Activated gamma-delta T cell treated with anti-CD3 and anti-CD28 coated beads, Interleukin-2, amount 50 U/mL, for 16 hours (primary cell): ENCODE measurements around the gene VARS2.
"Not testable (repeated sequence)": the region's sequence is repeated elsewhere in the genome, so short reads cannot be mapped to it uniquely, and the experiment has no call there.

Source experiments
- DNase-seq: peaks from one replicate; pipeline ENCODE4 v3.0.0-alpha.2; 2020; ENCODE audit warnings: low read depth

VARS2 gene

GRCh38 chr6:30900863-30901417 lies 13.1 kb upstream of the VARS2 start:
- no peak for DNase-seq

- DNase-seq, result no peak
Observed at GRCh38 chr6:30901436-30901835, 12.6 kb upstream of the VARS2 start.

- not testable (repeated sequence) for DNase-seq
Observed at GRCh38 chr6:30902196-30902595, 11.8 kb upstream of the VARS2 start.

- no peak for DNase-seq
Observed at GRCh38 chr6:30902709-30903108, 11.3 kb upstream of the VARS2 start.

GRCh38 chr6:30903236-30903635 lies 10.8 kb upstream of the VARS2 start:
- no peak for DNase-seq

GRCh38 chr6:30907290-30907757 lies 6.7 kb upstream of the VARS2 start:
- DNase-seq, result not testable (repeated sequence)

- peak; percentile 91 for DNase-seq
Observed at GRCh38 chr6:30907758-30908591, 6.1 kb upstream of the VARS2 start, which contains the start of gene GTF2H4. GTF2H4 (plus strand) TSS chr6:30908207.

- DNase-seq, result no peak
Observed at GRCh38 chr6:30908700-30909099, 5.3 kb upstream of the VARS2 start.

GRCh38 chr6:30910473-30910872 lies 3.6 kb upstream of the VARS2 start:
- DNase-seq, result not testable (repeated sequence)

GRCh38 chr6:30912746-30913520 lies 1.1 kb upstream of the VARS2 start:
- no peak for DNase-seq

- no peak for DNase-seq
Observed at GRCh38 chr6:30913721-30914075, 340 bp upstream of the VARS2 start.

GRCh38 chr6:30914854-30915590 lies 984 bp downstream of the VARS2 start:
- no peak for DNase-seq

- DNase-seq, result no peak
Observed at GRCh38 chr6:30915591-30915946, 1.5 kb downstream of the VARS2 start.

- no peak for DNase-seq
Observed at GRCh38 chr6:30917041-30917440, 3.0 kb downstream of the VARS2 start.

GRCh38 chr6:30917487-30917886 lies 3.4 kb downstream of the VARS2 start:
- no peak for DNase-seq

- DNase-seq, result no peak
Observed at GRCh38 chr6:30918670-30919069, 4.6 kb downstream of the VARS2 start.

GRCh38 chr6:30922447-30922852 lies 8.4 kb downstream of the VARS2 start:
- no peak for DNase-seq

- DNase-seq, result not testable (repeated sequence)
Observed at GRCh38 chr6:30924040-30924627, 10.1 kb downstream of the VARS2 start.

- no peak for DNase-seq
Observed at GRCh38 chr6:30926644-30927043, 12.6 kb downstream of the VARS2 start.

GRCh38 chr6:30927080-30927479 lies 13.0 kb downstream of the VARS2 start:
- DNase-seq, result not testable (repeated sequence)

- no peak for DNase-seq
Observed at GRCh38 chr6:30928677-30929076, 14.6 kb downstream of the VARS2 start.

GRCh38 chr6:30930506-30930905 lies 16.5 kb downstream of the VARS2 start:
- DNase-seq, result no peak
